Stimulated activated CD4-positive, alpha-beta T cell treated with anti-CD3 and anti-CD28 coated beads, Interleukin-12 subunit alpha, Interleukin-12 subunit beta, amount 100 ng/mL, for 4 hours (primary cell): Measurements from ENCODE around the gene MAGT1.
"Not testable (repeated sequence)": the region's sequence is repeated elsewhere in the genome, so short reads cannot be mapped to it uniquely, and the experiment has no call there.

Source experiments
- DNase-seq: peaks from one replicate; pipeline ENCODE4 v3.0.0-alpha.2; 2020

MAGT1 gene

GRCh38 chrX:77821989-77822388, 73.2 kb downstream of the MAGT1 start:
- not testable (repeated sequence) for DNase-seq

- DNase-seq, result no peak
These were observed 75.0 kb downstream of the MAGT1 start for GRCh38 chrX:77820091-77820727.

GRCh38 chrX:77814210-77814609, 81.0 kb downstream of the MAGT1 start:
- no peak for DNase-seq

GRCh38 chrX:77802201-77802600, 93.0 kb downstream of the MAGT1 start:
- DNase-seq, result no peak

GRCh38 chrX:77795124-77795523, 100.1 kb downstream of the MAGT1 start:
- DNase-seq, result no peak

GRCh38 chrX:77793946-77794345, 101.3 kb downstream of the MAGT1 start:
- no peak for DNase-seq

GRCh38 chrX:77788050-77788449, 107.2 kb downstream of the MAGT1 start:
- no peak for DNase-seq

- DNase-seq, result no peak
These were observed 108.9 kb downstream of the MAGT1 start for GRCh38 chrX:77786365-77786680.

GRCh38 chrX:77785486-77786364, 109.5 kb downstream of the MAGT1 start, which contains the start of gene ATRX:
Gene ATRX (minus strand): TSS chrX:77786216. CDS start chrX:77786001, 215 bp downstream.
- DNase-seq, result peak; percentile 53

GRCh38 chrX:77779695-77780094, 115.5 kb downstream of the MAGT1 start:
- no peak for DNase-seq

- DNase-seq, result no peak
These were observed 118.6 kb downstream of the MAGT1 start for GRCh38 chrX:77776659-77777058.
